ENCODE data around the gene CPA2. TPM values are rescaled to one million over a fixed set of nuclear protein-coding genes. Genes with fewer than 3 reads are reported as not detected.

Gene CPA2
- total and polyA plus RNA-seq, 2 of the 4 experiments (the other 2 are of a cell fraction), result 0.05 TPM; not detected in 1

DNA sequence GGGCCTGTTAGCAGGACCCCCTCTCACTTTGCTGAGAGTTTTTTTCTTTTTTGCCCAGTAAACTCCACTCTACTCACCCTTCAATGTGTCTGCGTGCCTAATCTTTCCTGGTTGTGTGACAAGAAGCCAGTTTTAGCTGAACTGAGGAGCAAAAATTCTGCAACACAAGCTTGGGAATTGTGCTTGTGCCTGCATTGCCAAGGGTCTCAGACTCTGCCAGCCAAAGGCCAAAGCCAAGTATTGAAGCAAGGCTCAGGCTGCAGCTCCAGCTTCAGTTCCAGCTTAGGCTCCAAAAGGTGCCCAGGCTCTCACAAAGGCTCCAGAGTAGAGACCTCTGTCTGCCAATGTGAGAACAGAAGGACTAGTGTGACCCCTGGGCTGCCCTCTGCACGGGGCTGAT lies 4.2 kb upstream of the CPA2 start:
- dilution Hi-C loops (cut with HindIII; ENCODE audit: low sequenced_read_pairs, unreplicated experiment), result no loop called here
- POLR2A ChIA-PET (ENCODE audit: unreplicated experiment), result no interaction called here
- H3K9me1 ChIP-seq (ENCODE audit: insufficient read depth, low read length), result no peaks in the 10 kb centered on the region

More for the DNA sequence above, 4.2 kb upstream of the CPA2 start:
- Histone ChIP-seq H4K91ac (ENCODE audit: insufficient read depth, low read depth, low read length) (no peak overlapping the region), H3K56ac (ENCODE audit: extremely low read depth, insufficient read depth, low read length) (no peak overlapping the region), H3K4me3 (ENCODE audit: insufficient read depth, low read depth, low read length) (no peak overlapping the region), H2AK9ac (replicated peaks; ENCODE audit: low read depth, low read length, poor library complexity) (no peak overlapping the region), H3K4me2 (ENCODE audit: low read depth, low read length) (no peak overlapping the region), H3K36me3 (ENCODE audit: control insufficient read depth, insufficient read depth, low read length) (no peaks in the 10 kb centered on the region), H3K27ac (ENCODE audit: insufficient read depth, low read length) (no peak overlapping the region), H2BK120ac (ENCODE audit: low read depth, low read length) (no peak overlapping the region), H4K5ac (ENCODE audit: low read depth, low read length) (no peak overlapping the region), H3K18ac (ENCODE audit: low read depth, low read length) (no peak overlapping the region), H3K4ac (ENCODE audit: low read depth, low read length) (no peak overlapping the region), H3K9me3 (ENCODE audit: control insufficient read depth, insufficient read depth, low read length) (peaks cover 19% of the 10 kb centered on the region), H3K4me1 (ENCODE audit: control insufficient read depth, insufficient read depth, low read length) (no peaks in the 10 kb centered on the region), H4K8ac (ENCODE audit: low read depth in 2 of 2, low read length in 2 of 2) (no peak overlapping the region), H4K20me1 (ENCODE audit: insufficient read depth, low read length) (no peaks in the 10 kb centered on the region), H3K9ac (ENCODE audit: low read depth, low read length) (no peak overlapping the region), H2BK20ac (ENCODE audit: low read depth, low read length) (no peak overlapping the region), H3K23ac (ENCODE audit: low read depth, low read length) (no peak overlapping the region), H3K79me1 (ENCODE audit: low read depth in 1 of 2, low read length in 2 of 2) (no peaks in the 10 kb centered on the region), H2BK15ac (ENCODE audit: low read depth, low read length) (no peak overlapping the region), H3K14ac (replicated peaks; ENCODE audit: low read depth, low read length) (no peak overlapping the region), H3K27me3 (ENCODE audit: control insufficient read depth, insufficient read depth, low read length) (no peaks in the 10 kb centered on the region), H2AFZ (replicated peaks; ENCODE audit: low read length, poor library complexity) (no peak overlapping the region), H2AK5ac (ENCODE audit: low read depth, low read length) (no peak overlapping the region), H2BK5ac (ENCODE audit: low read depth, low read length, poor library complexity, severe bottlenecking) (no peak overlapping the region)
- no peak for TF ChIP-seq CHD1 (IDR thresholded peaks at IDR 0.05; ENCODE audit: low read depth, low read length)
- ATAC-seq (ENCODE audit: low read depth) (no peak), DNase-seq (no peak)
- no TSS peak for BruUV-seq (replicated peaks)
- intact Hi-C loops (cut with micrococcal nuclease) (no loop called here), in situ Hi-C loops (cut with MboI; ENCODE audit: low sequenced_read_pairs) (no loop called here)
- CTCF ChIA-PET, result no interaction called here
- 100% methylated on average over 1 of the region's 2 CpGs; no CpG with 5 or more reads in 1 of the 2 experiments for WGBS, 2 experiments (ENCODE audit: extremely low coverage in 2 of 2, insufficient read length in 1 of 2)
